Measurements from ENCODE around the gene ATP1A3.

- no peak for TF ChIP-seq CTCF (IDR thresholded peaks at IDR 0.05)
- no peak for TF ChIP-seq POLR2A (IDR thresholded peaks at IDR 0.05)
These were observed 36.8 kb upstream of the ATP1A3 start for GRCh38 chr19:42030645-42031440.

Data from thyroid gland (tissue), 4 donors.